GM23248 (cell line): ENCODE measurements around the gene TSPAN8. TPM values are rescaled to one million over a fixed set of nuclear protein-coding genes. Genes with fewer than 3 reads are reported as not detected.

Experiments used
- DNase-seq: peaks from one replicate; pipeline ENCODE4 v3.0.0-alpha.2; 2015
- H2AFZ ChIP-seq: fragments of 200-600 bp; sonication (generic); 2 replicates; pipeline ENCODE4 v1.6.1; 2016; ENCODE audit warnings: antibody characterized with exemption
- H3F3A ChIP-seq: fragments of 200-600 bp; sonication (generic); 2 replicates; pipeline ENCODE4 v1.6.1; 2016; ENCODE audit warnings: mild to moderate bottlenecking, antibody characterized with exemption, mixed run types; ENCODE audit not compliant: insufficient read depth
- H3K27ac ChIP-seq: fragments of 200-600 bp; sonication (generic); 2 replicates; pipeline ENCODE4 v1.5.1; 2016; ENCODE audit warnings: mild to moderate bottlenecking
- H3K27me3 ChIP-seq: fragments of 200-600 bp; sonication (generic); replicated peaks from 2 replicates; pipeline ENCODE4 v1.6.1; 2016; ENCODE audit warnings: mild to moderate bottlenecking; ENCODE audit not compliant: insufficient read depth
- H3K36me3 ChIP-seq: fragments of 200-600 bp; sonication (generic); 2 replicates; pipeline ENCODE4 v1.6.1; 2016; ENCODE audit warnings: low read depth, mild to moderate bottlenecking
- H3K4me1 ChIP-seq: fragments of 200-600 bp; sonication (generic); 2 replicates; pipeline ENCODE4 v1.6.1; 2016; ENCODE audit warnings: mild to moderate bottlenecking; ENCODE audit not compliant: insufficient read depth
- H3K4me2 ChIP-seq: fragments of 200-600 bp; sonication (generic); one replicate; pipeline ENCODE4 v1.6.1; 2016; ENCODE audit warnings: mild to moderate bottlenecking; ENCODE audit not compliant: unreplicated experiment
- H3K4me3 ChIP-seq: fragments of 200-600 bp; sonication (generic); 2 replicates; pipeline ENCODE4 v1.5.1; 2016; ENCODE audit warnings: mild to moderate bottlenecking
- H3K79me2 ChIP-seq: fragments of 200-600 bp; sonication (generic); 2 replicates; pipeline ENCODE4 v1.6.1; 2016; ENCODE audit warnings: mild to moderate bottlenecking; ENCODE audit not compliant: insufficient read depth
- H3K9ac ChIP-seq: fragments of 200-600 bp; sonication (generic); 2 replicates; pipeline ENCODE4 v1.6.1; 2016; ENCODE audit warnings: mild to moderate bottlenecking
- H3K9me2 ChIP-seq: fragments of 200-600 bp; sonication (generic); 2 replicates; pipeline ENCODE4 v1.6.1; 2016; ENCODE audit warnings: mixed run types, mild to moderate bottlenecking, moderate library complexity; ENCODE audit not compliant: insufficient read depth
- H3K9me3 ChIP-seq: fragments of 200-600 bp; sonication (generic); one replicate; pipeline ENCODE4 v1.6.1; 2017; ENCODE audit warnings: low read depth
- H4K20me1 ChIP-seq: fragments of 200-600 bp; sonication (generic); 2 replicates; pipeline ENCODE4 v1.6.0; 2016; ENCODE audit not compliant: insufficient read depth
- EZH2 ChIP-seq: fragments of 200-600 bp; sonication (generic); IDR thresholded peaks from 2 replicates; pipeline ENCODE4 v1.6.1; 2018; ENCODE audit warnings: antibody characterized with exemption, mild to moderate bottlenecking; ENCODE audit not compliant: insufficient read depth, poor library complexity, severe bottlenecking
- EZH2phosphoT487 ChIP-seq: fragments of 200-600 bp; sonication (generic); IDR thresholded peaks from 2 replicates; pipeline ENCODE4 v1.6.1; 2018; ENCODE audit warnings: antibody characterized with exemption, moderate library complexity, mild to moderate bottlenecking, low read depth; ENCODE audit not compliant: insufficient read depth
- WGBS, 2 experiments: methylation state at CpG; one replicate each; pipeline ENCODE4 v1.1.6; 2015 to 2017; ENCODE audit warnings: low lambda C conversion rate in 2 of 2, low coverage in 1 of 2; ENCODE audit errors: missing lambda C conversion rate in 2 of 2; 5-methylcytosine and 5-hydroxymethylcytosine counted together
- in situ Hi-C: fragments of 300-500 bp; cut with MboI; formaldehyde crosslinking; loops from 2 replicates; pipeline ENCODE4 v1.15.0; 2020
- polyA plus RNA-seq: library from polyadenylated mRNA; unstranded; fragments of >200 nt; fragmentation: Nextera tagmentation; extraction: Ambion mirVana; gene quantifications from 2 replicates; pipeline ENCODE4 v1.2.1, GENCODE V29; 2016
- total RNA-seq: library from RNA; depleted of rRNA; stranded (reverse); fragments of >200 nt; shearing (Covaris generic); gene quantifications from 2 replicates; pipeline ENCODE4 v1.2.3, GENCODE V29; 2014; rRNA removed

Gene TSPAN8
- total and polyA plus RNA-seq, 2 experiments from 2014 or later: not detected

DNA sequence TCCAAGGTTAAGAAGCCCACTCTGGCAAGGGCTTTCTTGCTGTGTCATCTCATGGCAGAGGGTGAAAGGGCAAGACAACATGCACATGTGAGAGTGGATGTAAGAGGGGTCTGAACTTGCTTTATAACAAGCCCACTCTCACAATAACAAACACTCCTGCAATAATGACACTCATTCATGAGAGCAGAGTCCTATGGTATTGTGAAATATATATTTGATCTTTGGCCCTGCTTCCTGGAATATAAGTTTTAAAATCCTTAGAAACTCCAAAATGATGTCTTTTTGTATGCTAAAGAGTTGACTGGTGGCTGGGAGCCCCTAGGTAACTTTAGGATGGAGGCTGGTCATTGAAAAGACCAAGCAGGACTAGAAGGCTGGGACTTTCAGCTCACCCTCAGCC is 51.8 kb downstream of the TSPAN8 start:
- H3F3A ChIP-seq: no peaks in the 10 kb centered on the region
- H3K4me1 ChIP-seq: no peaks in the 10 kb centered on the region
- H3K9ac ChIP-seq: no peak overlapping the region
- H3K36me3 ChIP-seq: no peaks in the 10 kb centered on the region
- H3K79me2 ChIP-seq: no peaks in the 10 kb centered on the region
- in situ Hi-C loops: no loop called here
- no peak overlapping the region for H3K27ac ChIP-seq
- no peaks in the 10 kb centered on the region for H3K9me2 ChIP-seq
- no peaks in the 10 kb centered on the region for H4K20me1 ChIP-seq
- H3K4me3 ChIP-seq: no peak overlapping the region
- H3K4me2 ChIP-seq: no peak overlapping the region
- H2AFZ ChIP-seq: no peak overlapping the region
- no peaks in the 10 kb centered on the region for H3K27me3 ChIP-seq
- DNase-seq: no peak
- H3K9me3 ChIP-seq: no peaks in the 10 kb centered on the region
- TF ChIP-seq EZH2phosphoT487 (no peak), EZH2 (no peak)

DNA sequence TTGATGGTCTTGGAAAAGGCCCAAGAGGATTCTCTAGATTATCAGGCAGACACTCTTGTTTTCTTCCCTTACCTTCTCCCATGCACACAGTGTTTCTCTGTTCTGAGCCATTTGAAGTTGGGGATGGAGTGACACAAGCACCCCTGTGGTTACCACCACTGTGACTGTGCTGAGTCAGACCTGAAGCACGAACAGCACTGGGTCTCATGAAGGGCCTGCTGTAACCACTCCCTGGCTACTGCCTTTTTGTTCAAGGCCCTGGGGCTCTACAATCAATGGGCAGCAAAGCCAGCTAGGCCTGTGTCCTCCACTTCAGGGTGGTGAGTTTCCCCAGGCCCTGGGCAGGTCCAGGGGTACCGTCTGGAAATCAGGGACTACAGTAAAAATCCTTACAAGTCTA is 65.5 kb downstream of the TSPAN8 start:
- in situ Hi-C loops: no loop called here
- Histone ChIP-seq H2AFZ (no peak overlapping the region), H3K27me3 (no peaks in the 10 kb centered on the region), H3K36me3 (no peaks in the 10 kb centered on the region), H3K27ac (no peak overlapping the region), H3K9ac (no peak overlapping the region), H3F3A (no peaks in the 10 kb centered on the region), H3K4me1 (no peaks in the 10 kb centered on the region), H3K79me2 (no peaks in the 10 kb centered on the region), H4K20me1 (no peaks in the 10 kb centered on the region), H3K4me3 (no peak overlapping the region), H3K9me2 (no peaks in the 10 kb centered on the region), H3K4me2 (no peak overlapping the region), H3K9me3 (no peaks in the 10 kb centered on the region)
- TF ChIP-seq EZH2phosphoT487 (no peak), EZH2 (no peak)
- DNase-seq: no peak
- 38 to 43% methylated on average over 2 of the region's 2 CpGs for WGBS, 2 experiments

DNA sequence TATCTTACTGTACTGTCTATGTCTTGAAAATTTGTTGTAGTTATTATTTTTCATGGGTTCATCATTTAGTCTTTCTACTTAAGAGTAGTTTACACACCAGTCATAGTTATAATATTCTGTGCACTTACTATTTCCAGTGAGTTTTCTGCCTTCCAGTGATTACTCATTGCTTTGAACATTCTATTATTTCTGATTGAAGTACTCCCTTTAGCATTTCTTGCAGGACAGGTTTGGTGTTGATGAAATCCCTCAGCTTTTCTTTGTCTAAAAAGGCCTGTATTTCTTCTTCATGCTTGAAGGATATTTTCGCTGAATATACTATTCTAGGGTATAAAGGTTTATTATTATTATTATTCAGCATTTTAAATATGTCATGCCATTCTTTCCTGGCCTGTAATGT is 66.8 kb downstream of the TSPAN8 start:
- Histone ChIP-seq H3K36me3 (no peaks in the 10 kb centered on the region), H4K20me1 (no peaks in the 10 kb centered on the region)

DNA sequence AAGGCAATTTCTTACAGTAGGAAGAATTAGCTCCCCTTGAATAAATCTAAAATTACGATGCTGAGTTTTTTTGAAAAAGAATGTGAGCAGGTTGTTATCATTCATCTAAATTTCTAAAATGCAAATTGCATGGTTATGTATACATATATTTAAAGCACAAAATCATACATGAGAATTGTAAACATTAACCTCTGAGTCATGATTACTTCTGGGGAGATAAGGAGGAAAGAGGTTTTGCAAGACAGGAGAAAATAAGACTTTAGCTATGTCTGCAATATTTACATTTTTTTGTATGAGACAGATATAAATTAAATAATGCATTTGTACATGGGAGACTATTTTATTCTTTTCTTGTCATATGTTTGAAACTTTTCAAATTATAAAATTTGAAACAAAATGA is 72.2 kb downstream of the TSPAN8 start:
- TF ChIP-seq EZH2phosphoT487 (no peak), EZH2 (no peak)
- Histone ChIP-seq H3K4me2 (no peak overlapping the region), H3K9me2 (no peaks in the 10 kb centered on the region), H2AFZ (no peak overlapping the region), H3F3A (no peaks in the 10 kb centered on the region), H3K27ac (no peak overlapping the region), H3K4me3 (no peak overlapping the region), H3K36me3 (no peaks in the 10 kb centered on the region), H3K27me3 (no peaks in the 10 kb centered on the region; the same call in 1 of the 2 replicates), H4K20me1 (no peaks in the 10 kb centered on the region), H3K79me2 (no peaks in the 10 kb centered on the region), H3K9ac (no peak overlapping the region), H3K9me3 (no peaks in the 10 kb centered on the region), H3K4me1 (no peaks in the 10 kb centered on the region)
- no peak for DNase-seq
- in situ Hi-C loops: no loop called here
- 45 to 71% methylated on average over 1 of the region's 1 CpG for WGBS, 2 experiments

More for the DNA sequence above, 66.8 kb downstream of the TSPAN8 start:
- H3K27ac ChIP-seq: no peak overlapping the region
- in situ Hi-C loops: no loop called here
- TF ChIP-seq EZH2phosphoT487 (no peak), EZH2 (no peak)
- no peak for DNase-seq
- no peak overlapping the region for H2AFZ ChIP-seq
- H3K4me3 ChIP-seq: no peak overlapping the region
- no peak overlapping the region for H3K4me2 ChIP-seq
- WGBS, 2 experiments: 16% methylated on average over 1 of the region's 1 CpG
- H3K79me2 ChIP-seq: no peaks in the 10 kb centered on the region
- no peaks in the 10 kb centered on the region for H3K9me2 ChIP-seq
- H3K9ac ChIP-seq: no peak overlapping the region
- no peaks in the 10 kb centered on the region for H3K27me3 ChIP-seq
- no peaks in the 10 kb centered on the region for H3F3A ChIP-seq
- H3K4me1 ChIP-seq: no peaks in the 10 kb centered on the region
- H3K9me3 ChIP-seq: no peaks in the 10 kb centered on the region

DNA sequence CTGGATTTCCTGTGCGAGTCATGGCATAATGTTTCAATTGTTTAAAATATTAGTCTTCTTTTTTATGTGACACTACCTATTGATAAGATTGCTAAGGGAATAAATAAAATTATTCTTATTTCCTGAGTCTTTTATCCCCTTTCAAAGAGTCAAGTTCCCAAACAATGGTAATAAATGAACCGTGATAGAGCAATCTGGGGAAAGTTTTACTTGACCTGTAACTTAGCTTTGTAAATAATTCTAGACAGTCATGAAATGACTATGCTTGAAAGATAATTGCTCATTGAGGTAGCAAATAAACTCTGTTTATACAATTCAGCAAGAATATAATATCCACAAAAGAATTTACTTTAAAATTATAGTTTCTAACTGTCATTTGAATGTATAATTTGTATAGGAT is 82.1 kb downstream of the TSPAN8 start:
- no peaks in the 10 kb centered on the region for H4K20me1 ChIP-seq
- H3K4me1 ChIP-seq: peaks cover 12% of the 10 kb centered on the region
- no peak for DNase-seq
- no peak overlapping the region for H2AFZ ChIP-seq
- no peak overlapping the region for H3K4me2 ChIP-seq
- no peaks in the 10 kb centered on the region for H3K9me3 ChIP-seq
- H3K36me3 ChIP-seq: no peaks in the 10 kb centered on the region
- H3K27me3 ChIP-seq: no peaks in the 10 kb centered on the region
- no peak for TF ChIP-seq EZH2phosphoT487
- no peak for TF ChIP-seq EZH2
- no peaks in the 10 kb centered on the region; the same call in 1 of the 2 replicates for H3K9me2 ChIP-seq
- H3K4me3 ChIP-seq: no peak overlapping the region
- H3K9ac ChIP-seq: no peak overlapping the region
- H3F3A ChIP-seq: peaks cover 8% of the 10 kb centered on the region; the same call in 1 of the 2 replicates
- H3K27ac ChIP-seq: no peak overlapping the region
- 81 to 82% methylated on average over 2 of the region's 2 CpGs for WGBS, 2 experiments
- no peaks in the 10 kb centered on the region for H3K79me2 ChIP-seq
- in situ Hi-C loops: no loop called here

Other genes with a start within 250 kb of the TSPAN8 start
- gene PTPRR, start 237.3 kb downstream of the TSPAN8 start, total RNA-seq: 0.25 and 1.2 TPM in 2 replicates
- gene PTPRR, start 237.3 kb downstream of the TSPAN8 start, polyA plus RNA-seq: 1.1 and 1.6 TPM in 2 replicates